GM18951 (cell line): ENCODE data around the gene ADARB2.
"Not testable (repeated sequence)": the region's sequence is repeated elsewhere in the genome, so short reads cannot be mapped to it uniquely, and the experiment has no call there.

Experiments used
- POLR2A ChIP-seq: IDR thresholded peaks from 4 replicates; pipeline ENCODE4 v1.6.1; 2011; ENCODE audit warnings: mild to moderate bottlenecking; ENCODE audit not compliant: insufficient read length, insufficient read depth; ENCODE audit errors: extremely low read depth
- in situ Hi-C: fragments of 300-500 bp; cut with MboI; formaldehyde crosslinking; loops from one replicate; pipeline ENCODE4 v1.12.0; 2022; ENCODE audit warnings: low sequenced_read_pairs, mixed read lengths, inconsistent platforms; ENCODE audit not compliant: unreplicated experiment

ADARB2 gene

GRCh38 chr10:1425879-1426278, 311.4 kb downstream of the ADARB2 start:
- TF ChIP-seq POLR2A: no peak
- in situ Hi-C loops: no loop called here

GRCh38 chr10:1424648-1425047, 312.7 kb downstream of the ADARB2 start:
- in situ Hi-C loops: no loop called here
- TF ChIP-seq POLR2A: no peak

- in situ Hi-C loops: no loop called here
Observed at GRCh38 chr10:1423676-1424253, 313.6 kb downstream of the ADARB2 start.

GRCh38 chr10:1422275-1422674, 315.1 kb downstream of the ADARB2 start:
- no peak for TF ChIP-seq POLR2A
- in situ Hi-C loops: no loop called here

More at GRCh38 chr10:1423676-1424253, 313.6 kb downstream of the ADARB2 start:
- no peak for TF ChIP-seq POLR2A

- no peak for TF ChIP-seq POLR2A
- in situ Hi-C loops: no loop called here
Observed at GRCh38 chr10:1420661-1421362, 316.5 kb downstream of the ADARB2 start.

GRCh38 chr10:1419796-1420610, 317.3 kb downstream of the ADARB2 start:
- TF ChIP-seq POLR2A: no peak
- in situ Hi-C loops: no loop called here

- no peak for TF ChIP-seq POLR2A
- in situ Hi-C loops: no loop called here
Observed at GRCh38 chr10:1418031-1418550, 319.2 kb downstream of the ADARB2 start.

GRCh38 chr10:1417574-1417973, 319.8 kb downstream of the ADARB2 start:
- in situ Hi-C loops: no loop called here
- no peak for TF ChIP-seq POLR2A

GRCh38 chr10:1416456-1417037, 320.8 kb downstream of the ADARB2 start:
- no peak for TF ChIP-seq POLR2A
- in situ Hi-C loops: no loop called here

GRCh38 chr10:1414893-1415292, 322.4 kb downstream of the ADARB2 start:
- in situ Hi-C loops: no loop called here
- TF ChIP-seq POLR2A: no peak

GRCh38 chr10:1414346-1414745, 323.0 kb downstream of the ADARB2 start:
- in situ Hi-C loops: not testable (repeated sequence)

GRCh38 chr10:1413823-1414222, 323.5 kb downstream of the ADARB2 start:
- in situ Hi-C loops: no loop called here
- TF ChIP-seq POLR2A: no peak

GRCh38 chr10:1413256-1413655, 324.1 kb downstream of the ADARB2 start:
- in situ Hi-C loops: no loop called here
- TF ChIP-seq POLR2A: no peak
